HEK293 (cell line): ENCODE measurements around the gene SLC9A2.

Source experiments
- CTCF ChIA-PET: fragments of 350-600 bp; formaldehyde crosslinking; extraction: SDS; loops from one replicate; lab custom pipeline; 2021; ENCODE audit warnings: antibody characterized with exemption; lab: Yijun Ruan, JAX
- POLR2A ChIA-PET: fragments of 300-600 bp; formaldehyde crosslinking; extraction: SDS; loops from one replicate; lab custom pipeline; 2020; ENCODE audit warnings: antibody characterized with exemption, inconsistent platforms; lab: Yijun Ruan, JAX
- H3K27ac ChIP-seq: fragments of 200-500 bp; sonication (Bioruptor generic); 2 replicates; pipeline ENCODE4 v1.5.1; 2014; ENCODE audit warnings: low read depth, low read length, control low read depth, inconsistent platforms; ENCODE audit errors: extremely low read depth
- H3K36me3 ChIP-seq, 2 experiments: fragments of 200-500 bp in 1 of 2; sonication (Bioruptor generic) in 1 of 2; 1 replicate in 1 of 2; 2 replicates in 1 of 2; pipeline ENCODE4 v1.5.1; 2014 to 2017; ENCODE audit warnings: inconsistent platforms in 2 of 2, low read length in 2 of 2; ENCODE audit not compliant: control insufficient read depth in 2 of 2, insufficient read depth in 1 of 2
- H3K4me1 ChIP-seq: fragments of 200-500 bp; sonication (Bioruptor generic); 2 replicates; pipeline ENCODE4 v1.5.1; 2014; ENCODE audit warnings: mild to moderate bottlenecking, low read length, inconsistent platforms; ENCODE audit not compliant: control insufficient read depth, insufficient read depth
- H3K4me3 ChIP-seq: 2 replicates; pipeline ENCODE4 v1.5.1; 2011; ENCODE audit warnings: low read depth, mild to moderate bottlenecking, control low read depth, low read length, moderate library complexity
- H3K9me3 ChIP-seq: fragments of 200-500 bp; sonication (Bioruptor generic); 2 replicates; pipeline ENCODE4 v1.5.1; 2014; ENCODE audit warnings: low read depth, low read length, inconsistent platforms; ENCODE audit not compliant: control insufficient read depth, insufficient read depth
- EGR2 ChIP-seq: fragments of 450-650 bp; formaldehyde crosslinking; IDR thresholded peaks from 2 replicates; pipeline ENCODE4 v1.5.1; 2016; ENCODE audit warnings: low read depth, missing biosample characterization, missing genetic modification characterization
- GLIS2 ChIP-seq: fragments of 450-650 bp; formaldehyde crosslinking; IDR thresholded peaks from 2 replicates; pipeline ENCODE4 v1.5.1; 2016; ENCODE audit warnings: missing biosample characterization, missing genetic modification characterization
- REPIN1 ChIP-seq: fragments of 450-650 bp; formaldehyde crosslinking; IDR thresholded peaks from 2 replicates; pipeline ENCODE4 v1.5.1; 2017; ENCODE audit warnings: missing biosample characterization, missing genetic modification characterization, low read depth
- SCRT2 ChIP-seq: fragments of 450-650 bp; formaldehyde crosslinking; IDR thresholded peaks from 2 replicates; pipeline ENCODE4 v1.5.1; 2016; ENCODE audit warnings: missing biosample characterization, missing genetic modification characterization
- SP2 ChIP-seq: fragments of 450-650 bp; formaldehyde crosslinking; IDR thresholded peaks from 2 replicates; pipeline ENCODE4 v1.5.1; 2016; ENCODE audit warnings: missing biosample characterization, missing genetic modification characterization
- SP3 ChIP-seq: fragments of 450-650 bp; formaldehyde crosslinking; IDR thresholded peaks from 2 replicates; pipeline ENCODE4 v1.5.1; 2016; ENCODE audit warnings: missing biosample characterization, missing genetic modification characterization
- SP7 ChIP-seq: fragments of 450-650 bp; formaldehyde crosslinking; IDR thresholded peaks from 2 replicates; pipeline ENCODE4 v1.5.1; 2016; ENCODE audit warnings: missing biosample characterization, missing genetic modification characterization
- TCF7L2 ChIP-seq: IDR thresholded peaks from 2 replicates; pipeline ENCODE4 v1.6.1; 2011; ENCODE audit warnings: low read depth, mild to moderate bottlenecking, inconsistent platforms, low read length, moderate library complexity, borderline replicate concordance
- ZFHX2 ChIP-seq: fragments of 450-650 bp; formaldehyde crosslinking; conservative IDR thresholded peaks from 2 replicates; pipeline ENCODE4 v1.5.1; 2016; ENCODE audit warnings: missing biosample characterization, missing genetic modification characterization
- ZNF112 ChIP-seq: fragments of 450-650 bp; formaldehyde crosslinking; IDR thresholded peaks from 2 replicates; pipeline ENCODE4 v1.5.0; 2017; ENCODE audit warnings: missing biosample characterization, missing genetic modification characterization
- ZNF140 ChIP-seq: fragments of 450-650 bp; formaldehyde crosslinking; IDR thresholded peaks from 2 replicates; pipeline ENCODE4 v1.5.1; 2016; ENCODE audit warnings: missing biosample characterization, missing genetic modification characterization
- ZNF16 ChIP-seq: fragments of 450-650 bp; formaldehyde crosslinking; IDR thresholded peaks from 2 replicates; pipeline ENCODE4 v1.5.1; 2016; ENCODE audit warnings: low read depth, missing biosample characterization, missing genetic modification characterization
- ZNF223 ChIP-seq: fragments of 450-650 bp; formaldehyde crosslinking; IDR thresholded peaks from 2 replicates; pipeline ENCODE4 v1.5.1; 2016; ENCODE audit warnings: missing biosample characterization, missing genetic modification characterization
- ZNF266 ChIP-seq: fragments of 450-650 bp; formaldehyde crosslinking; IDR thresholded peaks from 2 replicates; pipeline ENCODE4 v1.5.1; 2016; ENCODE audit warnings: missing biosample characterization, missing genetic modification characterization, low read depth
- ZNF404 ChIP-seq: fragments of 450-650 bp; formaldehyde crosslinking; IDR thresholded peaks from 2 replicates; pipeline ENCODE4 v1.5.1; 2017; ENCODE audit warnings: missing biosample characterization, missing genetic modification characterization
- ZNF449 ChIP-seq: fragments of 450-650 bp; formaldehyde crosslinking; IDR thresholded peaks from 2 replicates; pipeline ENCODE4 v1.5.1; 2017; ENCODE audit warnings: missing biosample characterization, mild to moderate bottlenecking, missing genetic modification characterization, moderate library complexity
- ZNF704 ChIP-seq: fragments of 450-650 bp; formaldehyde crosslinking; IDR thresholded peaks from 2 replicates; pipeline ENCODE4 v1.5.1; 2016; ENCODE audit warnings: missing biosample characterization, missing genetic modification characterization
- ZNF707 ChIP-seq: fragments of 450-650 bp; formaldehyde crosslinking; IDR thresholded peaks from 2 replicates; pipeline ENCODE4 v1.5.1; 2016; ENCODE audit warnings: missing biosample characterization, missing genetic modification characterization
- ZNF76 ChIP-seq: fragments of 450-650 bp; formaldehyde crosslinking; IDR thresholded peaks from 2 replicates; pipeline ENCODE4; 2016; ENCODE audit warnings: low read depth, missing biosample characterization, missing genetic modification characterization, borderline replicate concordance
- ZSCAN16 ChIP-seq: fragments of 450-650 bp; formaldehyde crosslinking; IDR thresholded peaks from 2 replicates; pipeline ENCODE4 v1.5.1; 2016; ENCODE audit warnings: missing biosample characterization, missing genetic modification characterization
- TF ChIP-seq, protein P1 (sequence below): fragments of 450-650 bp; formaldehyde crosslinking; IDR thresholded peaks from 2 replicates; pipeline ENCODE4 v1.5.1; 2017; ENCODE audit warnings: missing biosample characterization, missing genetic modification characterization
- TF ChIP-seq, protein P2 (sequence below): fragments of 450-650 bp; formaldehyde crosslinking; IDR thresholded peaks from 2 replicates; pipeline ENCODE4 v1.5.1; 2017; ENCODE audit warnings: missing biosample characterization, missing genetic modification characterization

SLC9A2 gene

GRCh38 chr2:102663381-102663780 lies 44.0 kb downstream of the SLC9A2 start:
- Histone ChIP-seq H3K4me1 (no peaks in the 10 kb centered on the region), H3K4me3 (no peak overlapping the region), H3K9me3 (no peaks in the 10 kb centered on the region), H3K27ac (no peak overlapping the region), H3K36me3 (no peaks in the 10 kb centered on the region)
- POLR2A ChIA-PET, result no interaction called here
- CTCF ChIA-PET, result no interaction called here
- TF ChIP-seq TCF7L2, result no peak
- no peak for TF ChIP-seq ZNF140 (tag by site-specific recombination)
- TF ChIP-seq SP2 (tag by site-specific recombination), result no peak
- no peak for TF ChIP-seq SCRT2
- no peak for TF ChIP-seq ZNF112 (tag by site-specific recombination)
- TF ChIP-seq, protein P1, sequence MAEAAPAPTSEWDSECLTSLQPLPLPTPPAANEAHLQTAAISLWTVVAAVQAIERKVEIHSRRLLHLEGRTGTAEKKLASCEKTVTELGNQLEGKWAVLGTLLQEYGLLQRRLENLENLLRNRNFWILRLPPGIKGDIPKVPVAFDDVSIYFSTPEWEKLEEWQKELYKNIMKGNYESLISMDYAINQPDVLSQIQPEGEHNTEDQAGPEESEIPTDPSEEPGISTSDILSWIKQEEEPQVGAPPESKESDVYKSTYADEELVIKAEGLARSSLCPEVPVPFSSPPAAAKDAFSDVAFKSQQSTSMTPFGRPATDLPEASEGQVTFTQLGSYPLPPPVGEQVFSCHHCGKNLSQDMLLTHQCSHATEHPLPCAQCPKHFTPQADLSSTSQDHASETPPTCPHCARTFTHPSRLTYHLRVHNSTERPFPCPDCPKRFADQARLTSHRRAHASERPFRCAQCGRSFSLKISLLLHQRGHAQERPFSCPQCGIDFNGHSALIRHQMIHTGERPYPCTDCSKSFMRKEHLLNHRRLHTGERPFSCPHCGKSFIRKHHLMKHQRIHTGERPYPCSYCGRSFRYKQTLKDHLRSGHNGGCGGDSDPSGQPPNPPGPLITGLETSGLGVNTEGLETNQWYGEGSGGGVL (tag by site-specific recombination), result no peak
- TF ChIP-seq, protein P2, sequence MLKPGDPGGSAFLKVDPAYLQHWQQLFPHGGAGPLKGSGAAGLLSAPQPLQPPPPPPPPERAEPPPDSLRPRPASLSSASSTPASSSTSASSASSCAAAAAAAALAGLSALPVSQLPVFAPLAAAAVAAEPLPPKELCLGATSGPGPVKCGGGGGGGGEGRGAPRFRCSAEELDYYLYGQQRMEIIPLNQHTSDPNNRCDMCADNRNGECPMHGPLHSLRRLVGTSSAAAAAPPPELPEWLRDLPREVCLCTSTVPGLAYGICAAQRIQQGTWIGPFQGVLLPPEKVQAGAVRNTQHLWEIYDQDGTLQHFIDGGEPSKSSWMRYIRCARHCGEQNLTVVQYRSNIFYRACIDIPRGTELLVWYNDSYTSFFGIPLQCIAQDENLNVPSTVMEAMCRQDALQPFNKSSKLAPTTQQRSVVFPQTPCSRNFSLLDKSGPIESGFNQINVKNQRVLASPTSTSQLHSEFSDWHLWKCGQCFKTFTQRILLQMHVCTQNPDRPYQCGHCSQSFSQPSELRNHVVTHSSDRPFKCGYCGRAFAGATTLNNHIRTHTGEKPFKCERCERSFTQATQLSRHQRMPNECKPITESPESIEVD (tag by site-specific recombination), result no peak
- no peak for TF ChIP-seq ZNF707 (tag by site-specific recombination)
- no peak for TF ChIP-seq ZNF704
- TF ChIP-seq ZNF404 (tag by site-specific recombination), result no peak
- TF ChIP-seq REPIN1, result no peak
- no peak for TF ChIP-seq GLIS2 (tag by site-specific recombination)
- TF ChIP-seq ZNF449 (tag by site-specific recombination), result no peak
- TF ChIP-seq ZNF266 (tag by site-specific recombination), result no peak
- no peak for TF ChIP-seq ZSCAN16 (tag by site-specific recombination)
- no peak for TF ChIP-seq ZNF223
- TF ChIP-seq, all 188 proteins: peak for 0

- no peaks in the 10 kb centered on the region for H3K4me1 ChIP-seq
- H3K9me3 ChIP-seq, result no peaks in the 10 kb centered on the region
- POLR2A ChIA-PET, result no interaction called here
- TF ChIP-seq ZFHX2 (tag by site-specific recombination) (peak; percentile 74), SP3 (tag by site-specific recombination) (peak; percentile 33; the same call in 1 of the 2 replicates), ZNF76 (tag by site-specific recombination) (no peak), SP7 (tag by site-specific recombination) (0 out of 2 replicates have a peak, but pooled peaks have one; percentile 12), EGR2 (peak; percentile 72), ZNF16 (tag by site-specific recombination) (no peak)
- CTCF ChIA-PET, result interaction anchor here (0.6 to 1.2 kb wide), 2 partner anchors 89 to 175 kb away, joined by 3 read pairs; no protein-coding TSS in a partner anchor
- no peak overlapping the region for H3K4me3 ChIP-seq
- no peaks in the 10 kb centered on the region for H3K36me3 ChIP-seq
- no peak overlapping the region for H3K27ac ChIP-seq
Observed at GRCh38 chr2:102664471-102664909, 45.1 kb downstream of the SLC9A2 start.
